Measurements from ENCODE around the gene UQCC2.
A peak's percentile ranks its signal among the peaks of the same experiment; 100 is the strongest.

UQCC2 gene

DNA sequence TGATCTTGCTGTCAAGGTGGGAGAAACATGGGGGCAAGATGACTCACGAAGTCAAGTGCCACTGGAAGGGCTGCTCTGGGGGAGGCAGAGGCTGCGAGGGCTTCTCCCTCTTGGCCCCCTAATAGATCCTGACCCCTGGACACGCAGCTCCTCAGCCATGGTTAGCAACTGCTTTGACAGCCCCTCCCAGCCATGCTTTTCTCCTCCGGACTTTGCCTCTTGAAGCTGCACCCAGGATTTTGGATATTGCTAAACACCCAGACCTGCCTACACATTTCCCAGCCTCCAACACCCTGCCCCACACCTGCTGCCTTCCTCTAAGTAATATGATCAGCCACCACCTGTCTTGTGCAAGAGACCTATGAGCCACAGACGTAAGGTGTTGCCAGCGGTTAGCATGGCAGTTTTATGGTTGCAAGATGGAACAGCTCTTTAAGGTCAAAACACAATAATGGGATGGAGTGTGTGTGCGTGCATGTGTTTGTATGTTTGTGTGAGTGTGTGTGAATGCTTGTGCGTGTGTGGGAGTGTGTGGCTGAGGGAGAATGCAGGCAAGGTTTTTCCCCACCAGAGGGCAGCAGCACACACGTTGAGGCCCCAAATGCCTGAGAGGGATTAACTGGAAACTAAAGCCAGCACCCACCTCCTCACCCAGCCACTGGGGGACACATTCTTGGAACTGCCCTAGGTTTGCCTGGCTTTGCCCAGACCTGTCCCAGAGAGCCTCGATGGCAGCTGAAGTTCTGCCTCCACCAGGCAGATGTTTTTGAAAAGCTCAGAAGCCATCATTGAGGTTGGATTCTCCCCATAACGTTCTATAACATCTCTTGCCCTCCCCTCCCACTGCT, 32.7 kb upstream of the UQCC2 start:
- peak; percentile 49 for DNase-seq (ENCODE audit: low read depth)

DNA sequence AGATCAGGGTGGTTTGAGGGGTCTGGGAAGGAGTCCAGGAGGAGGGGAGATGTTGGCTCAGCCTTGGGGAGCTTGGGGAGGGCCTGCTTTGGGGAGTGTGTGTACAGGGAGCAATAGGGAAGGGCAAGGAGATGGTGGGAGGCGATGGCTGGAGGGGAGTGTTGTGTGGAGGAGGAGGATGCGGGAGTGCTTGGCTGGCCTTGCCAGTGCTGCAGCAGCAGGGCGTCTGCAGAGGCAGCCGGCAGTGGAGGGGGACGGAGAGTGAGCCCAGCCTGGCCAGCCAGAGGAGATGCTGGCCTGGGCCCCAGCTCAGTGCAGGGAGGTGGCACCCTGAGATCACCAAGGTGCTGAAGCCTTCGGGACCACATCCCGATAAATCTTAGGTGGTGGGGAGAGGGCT, 31.3 kb upstream of the UQCC2 start:
- DNase-seq (ENCODE audit: low read depth): no peak

DNA sequence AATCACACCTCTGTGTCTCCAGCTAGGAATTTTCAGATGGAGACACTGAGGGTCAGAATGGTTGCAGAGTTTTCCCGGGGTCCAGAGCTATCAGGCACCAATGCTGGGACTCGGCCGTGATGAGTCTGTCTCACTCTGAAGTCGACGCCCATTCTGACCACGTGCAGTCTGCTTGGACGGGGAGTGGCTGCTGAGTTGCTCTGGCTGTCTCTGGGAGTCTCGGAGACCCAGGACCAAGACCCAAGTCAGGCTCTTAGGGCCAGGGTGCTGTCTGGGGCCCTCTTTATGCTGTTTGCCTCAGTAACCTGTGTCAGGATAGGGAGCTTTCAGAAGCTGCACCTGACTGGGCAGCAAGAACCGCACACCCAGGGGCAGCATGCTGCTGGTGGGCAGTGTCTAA, 30.6 kb upstream of the UQCC2 start:
- DNase-seq (ENCODE audit: low read depth): no peak

DNA sequence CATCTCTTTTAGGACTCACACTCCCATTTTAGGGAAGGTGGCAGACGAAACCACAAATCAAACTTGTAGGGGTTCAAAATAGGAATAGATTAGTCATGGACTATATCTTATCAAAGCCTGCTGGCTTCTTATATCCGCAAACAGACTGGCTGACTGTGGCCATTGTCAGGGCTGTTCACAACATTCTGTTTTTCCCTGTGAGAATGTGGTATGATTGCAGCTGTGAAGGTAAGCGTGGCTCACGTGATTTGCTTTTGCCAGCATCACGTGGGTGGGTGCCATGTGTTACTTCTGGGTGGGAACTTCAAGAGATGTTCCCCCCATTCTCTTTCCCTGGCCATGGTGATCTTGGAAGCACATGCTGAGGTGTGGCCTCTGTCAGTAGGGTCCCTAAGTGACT, 29.3 kb upstream of the UQCC2 start:
- DNase-seq (ENCODE audit: low read depth): no peak

DNA sequence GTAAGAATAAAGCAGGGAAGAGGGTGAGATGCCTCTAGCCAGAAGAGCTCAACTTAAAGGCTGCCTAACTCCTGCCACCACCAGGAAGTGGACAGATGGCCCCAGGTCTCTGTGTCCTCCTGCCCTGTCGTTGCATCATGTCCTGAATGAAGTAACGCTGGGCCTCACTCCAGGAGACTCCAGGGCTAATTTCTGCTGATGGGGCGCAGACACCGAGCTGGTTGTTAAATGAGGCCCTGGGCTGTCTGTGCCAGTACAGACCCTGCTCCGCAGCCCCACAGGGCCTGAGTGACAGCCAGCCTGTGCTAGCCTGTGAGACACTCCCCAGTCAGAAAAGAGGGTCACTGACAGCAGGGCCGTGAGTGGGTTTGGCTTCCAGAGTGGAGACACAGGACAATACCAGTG, 28.7 kb upstream of the UQCC2 start:
- no peak for DNase-seq (ENCODE audit: low read depth)

DNA sequence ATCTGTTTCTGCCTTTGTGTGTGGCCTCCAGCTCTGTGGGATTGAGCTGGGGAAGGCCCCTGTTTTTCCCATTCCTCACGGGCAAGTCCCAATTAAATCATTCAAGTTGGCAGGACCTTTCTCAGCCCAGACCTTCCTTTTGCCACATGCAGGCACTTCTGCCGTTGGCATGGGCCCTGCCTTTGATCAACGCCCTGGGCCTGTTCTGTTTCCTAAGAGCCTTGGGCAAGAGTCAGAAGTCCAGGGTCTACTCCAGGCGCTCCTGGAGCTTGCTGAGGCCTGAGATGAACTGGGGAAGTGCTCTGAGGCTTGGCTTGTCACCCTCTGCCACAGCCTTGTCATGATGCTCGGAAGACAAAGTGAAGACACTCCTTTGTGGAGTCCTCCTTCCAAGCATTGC, 28.1 kb upstream of the UQCC2 start:
- no peak for DNase-seq (ENCODE audit: low read depth)

DNA sequence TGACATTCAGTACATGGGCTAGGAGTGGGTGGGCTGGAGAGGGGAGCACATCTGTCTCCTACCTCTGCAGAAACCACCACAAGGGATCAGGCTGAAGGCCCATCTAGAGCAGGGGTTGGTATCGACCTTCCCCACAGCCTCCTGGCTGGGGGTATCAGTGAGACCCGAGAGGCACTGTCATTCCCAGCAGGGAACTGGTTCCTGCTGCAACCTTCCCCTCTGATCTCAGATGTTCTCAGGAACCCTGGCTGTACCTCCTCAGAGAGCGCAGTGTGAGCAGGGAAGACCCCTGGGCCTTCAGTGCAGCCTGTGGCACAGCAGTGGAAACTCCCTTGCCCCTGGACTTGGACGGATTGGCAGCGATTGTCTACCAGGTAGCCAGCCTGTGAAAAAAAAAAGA, 27.4 kb upstream of the UQCC2 start:
- DNase-seq (ENCODE audit: low read depth): no peak

DNA sequence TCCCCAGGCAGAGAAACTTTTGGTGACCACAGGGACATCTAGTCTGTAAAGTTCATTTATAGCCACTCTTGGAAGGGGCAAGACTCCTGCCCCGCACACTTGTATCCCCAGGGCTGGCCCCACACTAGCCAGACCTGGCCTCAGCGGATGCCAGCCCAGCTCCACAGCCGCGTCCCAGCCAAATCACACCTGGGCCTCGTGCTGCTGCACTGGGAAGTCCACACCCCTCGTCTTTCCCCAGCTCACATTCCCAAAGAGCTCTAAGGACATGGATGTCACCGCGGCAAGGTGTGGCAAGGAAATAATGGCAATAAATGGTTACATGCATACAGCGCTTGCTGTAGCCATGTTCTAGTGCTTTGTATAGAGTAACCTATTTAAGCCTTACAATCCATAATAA, 26.7 kb upstream of the UQCC2 start:
- no peak for DNase-seq (ENCODE audit: low read depth)

DNA sequence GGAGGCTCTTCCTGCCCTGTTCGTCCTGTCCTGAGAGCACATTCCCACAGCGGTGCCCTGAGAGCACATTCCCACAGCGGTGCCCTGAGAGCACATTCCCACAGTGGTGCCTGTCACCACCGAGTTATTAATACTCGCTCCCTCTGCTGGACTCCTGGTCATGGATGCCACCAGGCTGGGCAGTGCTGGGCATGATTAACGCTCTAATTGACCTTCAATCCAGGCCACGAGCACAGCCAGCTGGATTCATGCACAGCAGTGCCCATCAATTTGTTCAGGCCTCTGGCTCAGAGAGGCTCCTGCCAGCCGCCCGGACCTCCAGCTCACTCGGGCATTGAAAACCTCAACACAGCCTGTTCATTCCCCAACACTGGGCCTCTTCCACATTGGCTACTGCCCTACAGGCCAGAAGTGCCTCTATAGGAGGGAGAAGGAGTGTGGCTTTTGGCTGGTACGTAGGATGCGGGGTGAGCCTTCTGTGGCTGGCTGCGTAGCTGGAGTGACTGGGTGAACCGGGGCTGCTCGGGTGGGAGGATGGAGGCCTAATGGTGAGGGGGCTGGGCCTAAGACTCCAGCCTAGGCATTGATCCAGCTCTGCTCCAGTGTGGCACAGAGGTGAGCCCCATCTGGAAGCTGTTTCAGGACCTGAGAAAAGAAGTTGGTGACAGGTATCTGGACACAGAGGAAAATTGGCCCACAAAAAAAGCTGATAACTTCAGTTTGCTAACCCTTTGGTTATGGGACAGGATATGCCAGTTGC, 25.9 kb upstream of the UQCC2 start:
- DNase-seq (ENCODE audit: low read depth): no peak

DNA sequence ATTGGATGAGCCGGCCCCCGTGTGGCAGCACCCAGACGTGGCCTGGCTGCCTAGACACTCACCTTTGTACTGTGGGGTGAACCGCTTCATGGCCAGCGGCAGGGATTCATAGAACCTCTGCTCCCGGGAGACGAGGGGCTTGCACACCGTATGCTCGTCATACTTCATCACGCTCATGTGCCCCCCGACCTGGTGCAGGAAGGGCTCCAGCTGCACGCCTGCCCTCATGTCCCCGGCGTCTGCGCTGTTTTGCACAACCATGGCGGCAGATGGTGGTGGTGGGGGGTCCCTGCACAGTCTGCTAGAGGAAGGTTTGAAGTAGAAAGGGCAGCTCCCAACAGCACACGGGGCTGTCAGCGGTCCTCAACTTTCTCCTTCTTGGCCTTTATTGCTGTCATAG, 23.7 kb upstream of the UQCC2 start:
- no peak for DNase-seq (ENCODE audit: low read depth)

DNA sequence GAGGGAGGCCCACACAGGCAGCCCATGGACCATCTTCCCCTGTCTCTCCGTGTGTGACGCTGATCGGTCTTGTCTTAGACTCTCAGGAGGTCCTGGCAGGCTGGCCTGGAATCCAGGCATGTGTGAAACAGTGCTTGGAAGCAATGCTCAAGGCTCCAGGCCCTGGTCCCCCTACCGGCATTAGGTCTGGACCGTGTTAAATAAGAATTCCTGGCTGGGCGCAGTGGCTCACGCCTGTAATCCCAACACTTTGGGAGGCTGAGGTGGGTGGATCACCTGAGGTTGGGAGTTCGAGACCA, 22.2 kb upstream of the UQCC2 start:
- DNase-seq (ENCODE audit: low read depth): no peak

DNA sequence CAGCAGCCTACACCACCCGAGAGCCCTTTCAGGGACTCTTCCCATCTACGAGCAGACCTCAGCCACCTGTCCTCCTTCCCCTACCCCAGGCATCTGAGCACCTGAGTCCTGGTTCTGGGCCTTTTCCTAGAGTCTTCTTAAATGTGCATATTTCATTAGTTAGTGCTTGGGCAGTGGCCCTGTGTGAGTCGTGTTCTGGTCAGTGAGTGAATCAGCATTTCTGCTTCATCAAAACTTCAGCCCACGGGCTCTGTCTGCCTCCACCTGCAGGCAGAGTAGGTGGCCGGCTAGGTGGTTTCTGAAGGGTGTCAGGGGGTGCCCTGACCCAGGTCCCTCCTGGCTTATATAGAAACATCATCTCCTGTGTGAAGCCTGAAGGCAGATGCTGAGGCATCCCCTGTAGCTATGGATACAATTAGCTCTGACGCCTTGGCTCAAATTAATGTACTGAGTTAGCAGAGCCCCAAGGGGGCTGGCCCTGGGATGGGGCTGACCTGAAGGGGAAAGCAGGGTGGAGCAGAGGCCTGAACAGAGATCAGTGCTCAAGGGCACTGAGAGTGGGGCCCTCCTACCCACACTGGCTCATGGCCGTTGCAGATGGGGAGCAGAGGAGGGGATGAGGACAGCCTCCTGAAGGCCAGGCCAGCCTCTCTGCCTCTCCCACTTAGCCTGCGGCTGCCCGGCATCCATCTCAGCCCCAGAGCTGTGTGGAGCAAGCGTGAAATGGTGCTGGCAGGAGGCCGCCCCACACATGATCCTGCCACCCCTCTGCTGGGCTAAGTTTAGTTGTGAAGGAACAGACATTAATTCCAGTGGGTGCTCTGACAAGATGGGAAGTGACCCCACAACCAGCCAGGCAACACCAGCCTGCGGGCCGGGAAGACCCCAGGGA, 21.6 kb upstream of the UQCC2 start:
- DNase-seq (ENCODE audit: low read depth): no peak

DNA sequence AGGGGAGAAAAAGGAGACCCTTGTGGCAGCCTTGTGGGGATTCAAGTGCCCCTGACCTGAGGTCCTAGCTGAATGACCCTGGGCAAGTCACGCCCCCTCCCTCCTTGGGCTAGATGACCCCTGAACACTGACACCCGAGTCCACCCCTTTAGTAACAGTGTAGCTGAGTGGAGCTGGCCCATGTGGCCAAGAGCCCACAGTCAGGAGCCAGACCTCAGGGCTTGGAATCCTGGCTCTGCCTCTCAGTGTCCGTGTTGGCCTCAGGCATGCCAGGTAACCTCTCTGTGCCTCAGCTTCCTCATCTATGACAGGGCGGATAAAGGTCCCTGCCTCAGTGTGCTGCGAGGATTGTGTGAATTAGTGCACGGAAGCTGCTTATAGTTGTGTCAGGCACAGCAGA, 20.9 kb upstream of the UQCC2 start:
- no peak for DNase-seq (ENCODE audit: low read depth)

DNA sequence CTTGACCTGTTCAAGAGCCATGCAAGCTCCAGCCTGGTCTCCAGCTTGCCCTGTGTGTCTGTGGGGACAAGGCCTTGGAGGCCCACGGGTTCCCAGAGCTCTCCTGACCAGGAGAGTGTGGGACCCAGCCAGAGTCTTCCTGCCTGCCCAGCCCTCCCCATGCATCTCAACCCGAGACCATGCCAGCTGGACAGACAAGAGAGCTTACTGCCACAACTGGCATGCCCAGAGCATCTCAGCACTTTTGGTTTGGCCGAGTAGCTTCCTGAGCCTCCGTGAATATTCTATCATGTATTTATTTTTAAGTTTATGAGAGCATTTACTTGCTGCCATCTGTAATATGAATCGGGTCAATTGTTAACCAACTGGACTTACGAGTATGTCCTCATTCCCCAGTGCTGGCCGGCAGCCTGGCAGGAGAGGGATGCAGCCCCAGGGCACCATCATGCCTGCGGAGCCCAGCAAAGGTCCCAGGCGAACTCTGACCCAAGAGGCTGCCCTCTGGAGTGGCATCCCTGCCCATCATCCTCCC, 20.3 kb upstream of the UQCC2 start:
- no peak for DNase-seq (ENCODE audit: low read depth)

DNA sequence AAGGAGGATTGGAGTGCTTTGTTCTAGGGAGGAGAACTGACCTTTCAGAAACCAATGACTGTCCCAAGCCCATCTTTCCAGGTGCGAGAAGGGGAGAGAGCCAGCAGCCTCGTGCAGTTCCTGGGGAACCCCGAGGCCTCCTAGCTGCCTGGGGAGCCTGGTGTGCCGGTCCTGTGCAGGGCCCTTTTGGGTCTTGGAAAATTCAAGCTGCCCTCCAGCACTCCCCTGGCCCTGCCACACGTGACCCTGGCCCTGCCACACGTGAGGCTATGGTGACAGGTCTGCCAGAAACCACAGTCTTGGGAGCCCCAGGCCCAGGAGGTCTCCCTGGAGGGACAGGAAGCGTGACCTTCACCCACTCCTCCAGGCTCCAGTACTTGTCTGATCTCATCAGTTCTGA, 19.5 kb upstream of the UQCC2 start:
- DNase-seq (ENCODE audit: low read depth): no peak

DNA sequence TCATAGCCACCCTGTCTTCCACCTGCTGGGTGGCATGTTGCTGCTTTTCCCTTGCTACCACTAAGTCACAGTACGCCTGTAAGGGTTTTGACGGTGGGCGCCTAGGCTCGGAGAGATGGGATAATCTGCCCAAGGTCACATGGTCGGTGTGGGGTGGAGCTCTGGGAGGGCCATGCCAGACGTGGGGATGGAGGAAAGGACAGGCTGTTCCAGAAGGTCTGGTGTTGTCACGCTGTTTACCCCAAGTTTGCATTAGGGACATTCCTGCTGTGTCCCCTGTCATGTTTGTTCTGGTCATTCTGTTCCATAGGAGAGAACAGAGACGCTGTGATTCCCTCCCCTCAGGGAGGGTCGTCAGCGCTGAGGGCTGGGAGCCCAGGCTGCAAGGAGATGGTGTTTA, 19.1 kb upstream of the UQCC2 start:
- DNase-seq (ENCODE audit: low read depth): no peak

DNA sequence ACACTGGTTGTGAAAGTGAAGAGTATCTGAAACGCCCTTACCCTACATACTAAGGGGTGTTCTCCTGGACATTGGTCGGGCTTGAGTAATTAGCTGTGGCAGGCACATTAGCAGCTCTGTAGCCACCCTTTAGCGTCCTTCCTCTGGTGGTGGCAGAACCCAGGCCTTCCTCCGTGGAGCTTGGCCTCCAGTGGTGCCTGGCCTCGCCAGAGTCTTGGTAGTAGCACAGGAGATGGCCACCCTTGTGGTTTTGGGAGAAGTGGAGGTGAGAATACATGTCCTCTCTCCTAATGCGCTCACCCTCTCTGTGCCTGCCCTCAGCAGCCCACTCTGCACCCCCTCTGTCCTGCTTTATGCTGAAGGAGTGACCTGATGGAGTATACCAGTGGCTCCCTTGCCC, 17.6 kb upstream of the UQCC2 start:
- no peak for DNase-seq (ENCODE audit: low read depth)

DNA sequence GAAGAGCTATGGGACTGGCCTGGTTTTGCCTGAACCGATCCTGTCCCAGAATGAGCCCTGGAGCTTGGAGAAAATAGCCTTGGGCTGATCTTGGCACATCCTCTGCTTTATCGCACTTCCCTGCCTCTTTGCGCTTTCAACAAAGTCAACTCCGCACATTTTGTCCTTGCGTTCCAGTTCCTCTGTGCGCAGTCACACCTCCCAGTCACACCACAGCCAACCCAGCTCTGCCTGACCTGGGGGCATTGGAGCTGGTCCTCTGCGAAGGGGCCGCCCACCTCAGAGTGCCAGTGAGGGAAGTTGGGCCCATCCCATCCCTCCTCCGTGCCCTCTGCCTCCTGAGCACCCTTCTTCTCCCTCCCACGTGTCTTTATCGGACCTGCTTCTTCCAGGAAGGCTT, 16.9 kb upstream of the UQCC2 start:
- no peak for DNase-seq (ENCODE audit: low read depth)

DNA sequence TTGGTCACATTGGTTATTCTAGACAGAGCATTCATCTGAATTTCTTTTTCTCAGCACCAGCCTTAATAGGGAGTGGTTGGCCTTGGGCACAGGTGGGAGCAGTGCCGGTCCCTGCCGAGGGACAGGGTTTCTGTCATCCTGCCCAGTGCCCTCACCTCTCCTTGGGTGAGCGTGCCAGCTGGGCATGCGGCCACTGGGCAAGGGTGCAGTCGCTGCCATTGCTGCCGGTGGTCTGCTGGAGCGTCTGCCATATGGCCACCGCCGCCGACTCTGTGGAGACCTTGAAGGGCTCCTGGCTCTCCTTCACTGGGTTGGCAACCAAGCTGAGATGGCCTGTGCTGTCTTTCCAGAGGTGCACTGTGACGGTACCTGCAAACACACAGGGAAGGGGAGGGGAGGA, 16.4 kb upstream of the UQCC2 start:
- DNase-seq (ENCODE audit: low read depth): no peak

DNA sequence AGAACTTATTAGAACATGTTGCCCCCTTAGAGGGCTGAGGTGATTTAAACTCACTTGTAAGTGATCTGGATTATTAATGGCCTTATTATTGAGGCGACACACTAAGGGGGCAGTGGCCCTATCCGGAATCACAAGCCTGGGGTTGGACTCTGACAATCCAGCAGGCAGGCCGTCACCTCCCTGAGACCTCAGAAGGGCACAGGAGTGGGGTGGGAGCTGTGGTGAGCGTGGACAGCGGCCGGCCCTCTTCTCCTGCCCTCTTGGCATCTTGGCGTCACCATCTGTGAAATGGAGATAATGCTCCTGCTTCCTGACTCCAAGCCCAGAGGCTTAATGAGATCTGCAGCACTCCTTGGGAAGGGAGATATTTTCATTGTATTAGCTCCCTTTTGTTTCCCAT, 15.6 kb upstream of the UQCC2 start:
- DNase-seq (ENCODE audit: low read depth): no peak

DNA sequence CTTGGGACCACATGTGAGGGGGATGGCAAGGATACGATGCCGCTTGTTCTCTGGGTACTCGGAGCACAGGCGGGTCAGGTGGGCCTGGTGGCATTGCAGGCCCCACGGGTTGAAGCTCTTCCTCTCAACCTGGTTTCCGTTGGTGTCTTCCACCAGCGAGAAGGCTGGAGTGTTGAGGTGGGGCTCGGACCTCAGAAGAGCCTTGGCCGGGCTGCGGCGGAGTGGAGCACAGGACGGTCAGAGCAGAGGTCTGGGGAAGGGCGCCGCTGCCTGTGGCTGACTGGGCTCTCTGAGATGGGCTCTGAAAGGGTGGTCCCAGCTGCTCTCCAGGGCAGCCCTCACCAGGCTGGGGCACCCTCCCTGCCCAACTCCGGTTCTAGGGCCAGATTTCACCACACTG, 15.2 kb upstream of the UQCC2 start:
- DNase-seq (ENCODE audit: low read depth): no peak

DNA sequence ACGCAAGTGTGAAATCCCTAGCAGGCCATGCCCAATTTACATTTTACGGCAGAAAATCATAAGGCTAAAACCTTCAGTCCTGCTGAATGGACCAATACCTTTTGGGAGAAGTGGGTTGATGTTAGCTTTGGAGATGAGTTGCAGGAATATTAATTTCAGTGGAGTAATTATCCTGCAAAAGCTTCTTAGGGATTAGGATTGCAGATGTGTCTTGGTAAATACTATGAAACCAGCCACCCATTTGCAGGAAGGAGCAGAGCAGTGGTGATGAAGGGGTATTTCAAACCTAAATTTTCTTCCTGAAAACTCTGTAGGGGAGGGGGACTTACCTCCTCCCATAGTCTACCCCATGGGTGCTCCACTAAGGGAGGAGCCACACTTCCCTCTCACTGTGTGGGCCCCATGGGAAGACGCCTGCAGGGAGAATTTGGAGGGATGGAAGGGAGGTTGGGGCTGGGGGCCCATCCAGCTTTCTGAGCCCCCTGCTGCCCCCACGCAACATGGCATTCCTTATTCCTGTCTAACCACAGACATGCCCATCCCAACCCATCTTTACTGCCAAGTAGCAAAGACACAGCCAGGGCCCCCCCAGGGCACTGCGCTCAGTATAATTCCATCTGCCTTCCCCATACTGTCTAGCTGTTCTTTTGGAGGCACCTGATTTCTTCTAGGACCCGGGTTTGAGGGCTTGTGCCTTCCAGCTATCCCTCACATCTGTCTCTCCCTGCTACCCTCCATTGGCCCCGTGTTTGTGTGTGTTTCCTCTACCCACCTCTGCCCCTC, 14.6 kb upstream of the UQCC2 start:
- DNase-seq (ENCODE audit: low read depth): no peak
